ENCODE data around the gene EEFSEC. TPM values are rescaled to one million over a fixed set of nuclear protein-coding genes. Genes with fewer than 3 reads are reported as not detected.

Gene EEFSEC
- polyA plus RNA-seq, 1 experiment = 6.8 TPM

DNA sequence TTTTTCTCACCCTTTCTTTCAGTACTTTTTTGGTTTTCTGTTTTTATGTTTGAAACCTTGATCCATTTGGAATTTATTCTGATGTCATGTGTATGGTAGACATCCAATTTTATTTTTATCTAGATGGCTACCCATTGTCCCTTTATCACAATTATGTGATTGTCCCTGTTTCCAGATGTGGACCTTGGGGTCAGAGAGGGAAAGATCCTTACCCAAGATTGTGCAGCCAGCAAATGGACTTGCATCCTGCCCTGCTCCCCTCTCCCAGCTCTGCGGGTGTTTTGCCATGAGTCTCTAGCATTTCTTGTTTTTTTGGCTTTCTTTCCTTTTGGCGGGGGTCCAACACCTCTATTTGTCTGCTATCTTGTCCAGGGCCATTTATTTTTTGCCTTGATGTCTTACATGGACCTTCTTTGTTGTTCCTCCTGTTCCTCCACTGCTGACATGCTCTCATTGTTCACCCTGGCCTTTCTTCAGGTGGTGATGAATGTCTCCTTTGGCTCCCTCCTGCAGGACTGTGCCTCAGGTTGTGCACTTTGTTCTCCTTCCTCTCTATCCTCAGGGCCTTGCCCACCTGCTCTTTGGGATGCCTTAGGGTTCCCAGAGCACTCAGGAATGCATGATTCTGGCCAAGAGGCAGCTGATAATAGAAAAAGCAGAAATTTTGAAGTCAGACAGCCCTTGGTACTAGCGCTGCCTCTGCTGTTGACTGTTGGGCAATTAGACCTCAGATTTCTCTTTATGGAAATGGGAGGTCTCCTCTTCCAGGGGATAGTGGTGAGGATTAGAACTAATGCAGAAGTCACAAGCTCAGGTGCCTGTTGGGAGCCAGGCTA lies 84.3 kb downstream of the EEFSEC start:
- Histone ChIP-seq H3K27me3 (ENCODE audit: control insufficient read depth, insufficient read depth, low read length) (no peaks in the 10 kb centered on the region), H3K27ac (ENCODE audit: low read depth, low read length) (no peak overlapping the region), H3K4me3 (ENCODE audit: low read depth, low read length) (no peak overlapping the region), H3K9me3 (ENCODE audit: control insufficient read depth, insufficient read depth, low read length) (no peaks in the 10 kb centered on the region)
- no peak for DNase-seq (ENCODE audit: low read depth, low spot score)
- POLR2A ChIA-PET = no interaction called here
- CTCF ChIA-PET = interaction anchor here (1.5 kb wide), 1 partner anchor 11 kb away, joined by 4 read pairs; no protein-coding TSS in a partner anchor
- TF ChIP-seq, protein P1, sequence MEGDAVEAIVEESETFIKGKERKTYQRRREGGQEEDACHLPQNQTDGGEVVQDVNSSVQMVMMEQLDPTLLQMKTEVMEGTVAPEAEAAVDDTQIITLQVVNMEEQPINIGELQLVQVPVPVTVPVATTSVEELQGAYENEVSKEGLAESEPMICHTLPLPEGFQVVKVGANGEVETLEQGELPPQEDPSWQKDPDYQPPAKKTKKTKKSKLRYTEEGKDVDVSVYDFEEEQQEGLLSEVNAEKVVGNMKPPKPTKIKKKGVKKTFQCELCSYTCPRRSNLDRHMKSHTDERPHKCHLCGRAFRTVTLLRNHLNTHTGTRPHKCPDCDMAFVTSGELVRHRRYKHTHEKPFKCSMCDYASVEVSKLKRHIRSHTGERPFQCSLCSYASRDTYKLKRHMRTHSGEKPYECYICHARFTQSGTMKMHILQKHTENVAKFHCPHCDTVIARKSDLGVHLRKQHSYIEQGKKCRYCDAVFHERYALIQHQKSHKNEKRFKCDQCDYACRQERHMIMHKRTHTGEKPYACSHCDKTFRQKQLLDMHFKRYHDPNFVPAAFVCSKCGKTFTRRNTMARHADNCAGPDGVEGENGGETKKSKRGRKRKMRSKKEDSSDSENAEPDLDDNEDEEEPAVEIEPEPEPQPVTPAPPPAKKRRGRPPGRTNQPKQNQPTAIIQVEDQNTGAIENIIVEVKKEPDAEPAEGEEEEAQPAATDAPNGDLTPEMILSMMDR (IDR thresholded peaks at IDR 0.05; ENCODE audit: low read depth, low read length) = no peak

DNA sequence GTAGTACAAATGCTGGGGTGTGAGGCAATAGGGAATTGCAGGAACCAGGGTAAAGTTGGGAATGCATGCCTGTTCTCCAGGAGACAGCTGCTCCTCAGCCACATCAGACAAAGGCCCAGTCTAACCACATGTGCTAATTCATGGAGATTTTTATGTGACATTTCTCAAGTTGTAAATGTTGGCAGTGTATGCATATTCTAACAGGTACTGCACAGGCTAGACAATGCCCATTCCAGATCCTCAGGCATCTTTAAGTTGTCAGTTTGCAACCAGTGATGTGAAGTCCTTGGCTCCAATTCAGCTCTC lies 84.9 kb downstream of the EEFSEC start:
- TF ChIP-seq, protein P1 (IDR thresholded peaks at IDR 0.05; ENCODE audit: low read depth, low read length) = no peak
- Histone ChIP-seq H3K27me3 (ENCODE audit: control insufficient read depth, insufficient read depth, low read length) (no peaks in the 10 kb centered on the region), H3K9me3 (ENCODE audit: control insufficient read depth, insufficient read depth, low read length) (no peaks in the 10 kb centered on the region), H3K4me3 (ENCODE audit: low read depth, low read length) (no peak overlapping the region), H3K27ac (ENCODE audit: low read depth, low read length) (no peak overlapping the region)
- ChIA-PET POLR2A (no interaction called here), CTCF (no interaction called here)
- DNase-seq (ENCODE audit: low read depth, low spot score) = no peak

DNA sequence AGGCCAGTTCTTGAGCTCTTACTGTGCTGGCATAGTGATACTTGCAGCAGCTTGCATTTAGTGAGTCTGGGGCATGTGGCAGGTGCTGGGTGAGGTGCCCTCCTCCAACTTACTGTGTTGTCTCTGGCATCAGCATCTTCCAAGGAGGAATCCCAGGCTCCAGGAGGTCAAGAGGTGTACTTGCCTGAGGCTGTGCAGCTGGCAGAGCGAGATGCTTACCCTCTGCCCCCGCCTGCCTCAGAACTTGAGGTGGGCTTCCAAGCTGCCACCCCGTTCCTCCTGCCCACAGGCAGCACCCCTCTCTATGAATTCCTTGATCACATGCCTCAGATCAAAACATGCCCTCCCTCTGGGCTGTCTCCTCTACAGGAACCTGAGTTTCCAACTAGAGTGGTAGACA lies 86.0 kb downstream of the EEFSEC start:
- no peak for DNase-seq (ENCODE audit: low read depth, low spot score)
- TF ChIP-seq, protein P1 (IDR thresholded peaks at IDR 0.05; ENCODE audit: low read depth, low read length) = no peak
- H3K27me3 ChIP-seq (ENCODE audit: control insufficient read depth, insufficient read depth, low read length) = no peaks in the 10 kb centered on the region
- CTCF ChIA-PET = interaction anchor here (1.0 kb wide), 1 partner anchor 13 kb away, joined by 4 read pairs; no protein-coding TSS in a partner anchor
- H3K4me3 ChIP-seq (ENCODE audit: low read depth, low read length) = no peak overlapping the region
- no peaks in the 10 kb centered on the region for H3K9me3 ChIP-seq (ENCODE audit: control insufficient read depth, insufficient read depth, low read length)
- POLR2A ChIA-PET = no interaction called here
- H3K27ac ChIP-seq (ENCODE audit: low read depth, low read length) = no peak overlapping the region

DNA sequence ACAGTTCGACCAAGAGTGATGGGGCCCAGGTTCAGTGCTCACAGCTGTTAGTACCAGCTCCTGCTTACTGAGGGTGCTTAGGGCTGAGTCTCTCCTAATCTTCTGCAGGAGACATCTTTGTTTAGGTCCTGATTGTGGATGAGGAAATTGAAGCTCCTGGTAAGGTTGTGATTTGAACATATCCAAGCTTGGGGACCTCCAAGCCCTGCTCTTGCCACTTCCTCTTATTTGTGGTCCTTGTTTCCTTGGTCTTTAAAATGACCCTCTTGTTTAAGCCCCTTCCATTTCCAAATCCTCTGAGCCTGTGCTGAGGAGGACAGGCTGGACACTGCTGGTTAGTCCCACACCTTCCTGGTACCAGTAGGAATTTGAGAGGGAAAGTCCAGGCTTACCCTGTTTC lies 87.0 kb downstream of the EEFSEC start:
- ChIA-PET POLR2A (no interaction called here), CTCF (no interaction called here)
- H3K27ac ChIP-seq (ENCODE audit: low read depth, low read length) = no peak overlapping the region
- no peaks in the 10 kb centered on the region for H3K27me3 ChIP-seq (ENCODE audit: control insufficient read depth, insufficient read depth, low read length)
- DNase-seq (ENCODE audit: low read depth, low spot score) = no peak
- TF ChIP-seq, protein P1 (IDR thresholded peaks at IDR 0.05; ENCODE audit: low read depth, low read length) = no peak
- no peak overlapping the region for H3K4me3 ChIP-seq (ENCODE audit: low read depth, low read length)
- H3K9me3 ChIP-seq (ENCODE audit: control insufficient read depth, insufficient read depth, low read length) = no peaks in the 10 kb centered on the region

DNA sequence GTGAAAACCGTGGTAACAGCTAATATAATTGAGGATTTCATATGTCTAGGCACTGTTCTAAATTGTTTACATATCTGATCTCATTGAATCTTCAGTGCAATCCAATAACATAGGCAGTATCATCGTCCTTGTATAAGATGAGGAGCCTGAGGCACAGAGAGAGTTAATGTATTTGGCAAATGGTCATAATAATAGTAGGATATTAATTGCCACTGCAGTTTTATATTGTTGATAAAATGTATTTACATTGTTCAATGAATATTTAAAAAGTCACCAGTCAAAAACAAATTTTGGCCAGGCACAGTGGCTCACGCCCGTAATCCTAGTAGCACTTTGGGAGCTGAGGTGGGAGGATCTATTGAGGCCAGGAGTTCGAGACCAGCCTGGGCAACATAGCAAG lies 88.5 kb downstream of the EEFSEC start:
- Histone ChIP-seq H3K9me3 (ENCODE audit: control insufficient read depth, insufficient read depth, low read length) (no peaks in the 10 kb centered on the region), H3K27ac (ENCODE audit: low read depth, low read length) (no peak overlapping the region), H3K4me3 (ENCODE audit: low read depth, low read length) (no peak overlapping the region), H3K27me3 (ENCODE audit: control insufficient read depth, insufficient read depth, low read length) (no peaks in the 10 kb centered on the region)
- ChIA-PET CTCF (interaction anchor here (0.5 to 0.9 kb wide), 2 partner anchors 71 to 731 kb away, joined by 3 to 4 read pairs; no protein-coding TSS in a partner anchor), POLR2A (no interaction called here)
- no peak for DNase-seq (ENCODE audit: low read depth, low spot score)
- TF ChIP-seq, protein P1 (IDR thresholded peaks at IDR 0.05; ENCODE audit: low read depth, low read length) = no peak

Measured in AG04450 (cell line).